HG03103 (cell line): ENCODE results near the gene SGTB.

Experiments used
- ATAC-seq: cut with Tn5 transposase; IDR thresholded peaks from one replicate; pipeline ENCODE4 v1.9.1; 2021; ENCODE audit warnings: low read depth; ENCODE audit not compliant: unreplicated experiment

SGTB gene

GRCh38 chr5:65721720-65722574 lies at the start of gene SGTB, which contains the start of gene NLN:
TSS of gene SGTB (minus strand) at chr5:65722109. CDS start at chr5:65720807, 1,302 bp downstream.
TSS of gene NLN (plus strand) at chr5:65722205. CDS start at chr5:65722374, 169 bp downstream.
- ATAC-seq: peak; percentile 83

DNA sequence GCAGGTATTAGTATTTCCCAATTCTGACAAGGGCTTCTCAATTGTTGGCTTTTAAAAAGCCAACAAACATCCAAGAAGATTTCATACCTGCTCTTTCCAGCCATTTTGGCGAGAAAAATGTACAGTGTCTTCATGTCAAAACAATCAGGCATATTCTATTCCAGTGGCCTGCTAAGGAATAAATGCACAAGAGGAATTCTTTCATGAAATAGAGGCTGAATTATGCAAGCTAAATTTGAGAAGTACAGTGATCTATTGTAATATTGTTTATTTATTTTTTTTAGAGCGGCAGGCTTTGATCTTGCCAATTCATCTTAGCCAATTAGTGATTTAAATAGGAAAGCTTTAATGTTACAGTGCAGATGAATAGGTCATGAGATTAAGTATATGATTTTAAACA lies 49.4 kb upstream of the SGTB start:
- no peak for ATAC-seq

DNA sequence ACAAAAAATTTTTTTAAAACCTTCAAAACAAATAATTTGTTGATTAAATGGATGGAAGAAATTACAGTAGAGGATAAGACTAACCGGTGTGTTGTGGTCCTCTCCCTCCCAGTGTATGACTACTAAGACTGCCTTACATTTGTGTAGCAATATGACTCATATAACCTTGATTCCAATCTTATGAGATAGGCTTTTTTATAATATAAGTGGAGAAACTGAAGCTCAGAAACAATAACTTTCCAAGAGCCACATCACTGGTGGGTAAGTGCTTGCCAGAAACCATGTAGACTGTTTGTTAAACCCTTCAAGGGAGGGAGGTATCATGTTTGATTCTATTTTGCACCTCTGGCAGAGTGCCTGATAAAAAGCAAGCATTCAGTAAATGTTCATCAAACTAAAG lies 47.6 kb upstream of the SGTB start:
- no peak for ATAC-seq

DNA sequence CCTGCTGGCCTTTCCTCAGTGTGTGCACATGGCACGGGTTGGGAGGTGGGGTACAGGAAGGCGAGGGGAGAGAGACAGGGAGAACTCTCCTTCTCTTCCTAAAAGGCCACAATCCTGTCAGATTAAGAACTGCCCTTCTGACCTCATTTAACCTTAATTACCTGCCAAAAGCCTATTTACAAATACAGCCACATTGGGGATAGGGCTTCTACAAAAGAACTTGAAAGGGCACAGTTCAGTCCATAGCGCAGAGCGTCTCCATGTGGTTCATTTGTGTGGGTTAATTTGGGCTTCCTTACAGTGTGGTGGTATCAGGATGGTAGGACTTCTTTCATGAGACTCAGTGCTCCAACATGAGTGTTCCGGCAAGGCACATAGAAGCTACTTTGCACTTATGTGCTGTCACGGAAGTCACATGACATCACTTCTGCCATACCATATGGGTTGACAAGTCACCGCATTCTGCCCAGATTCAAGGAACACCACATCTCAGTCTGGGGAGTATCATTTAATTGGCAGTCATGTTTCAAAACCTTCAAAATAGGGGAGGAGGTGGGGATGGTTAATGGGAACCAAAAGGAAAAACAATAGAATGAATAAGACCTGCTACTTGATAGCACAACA lies 46.9 kb upstream of the SGTB start:
- no peak for ATAC-seq

DNA sequence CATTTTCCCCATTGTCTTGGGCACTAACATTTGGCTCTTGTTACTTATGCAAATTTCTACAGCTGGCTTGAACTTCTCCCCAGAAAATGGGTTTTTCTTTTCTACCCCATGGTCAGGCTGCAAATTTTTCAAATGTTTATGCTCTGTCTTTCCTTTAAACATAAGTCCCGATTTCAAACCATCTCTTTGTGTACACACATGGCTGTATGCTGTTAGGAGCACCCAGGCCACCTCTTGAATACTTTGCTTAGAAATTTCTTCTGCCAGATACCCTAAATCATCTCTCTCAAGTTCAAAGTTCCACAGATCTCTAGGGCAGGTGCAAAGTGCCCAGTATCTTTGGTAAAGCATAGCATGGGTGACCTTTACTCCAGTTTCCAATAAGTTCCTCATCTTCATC lies 45.7 kb upstream of the SGTB start:
- no peak for ATAC-seq

GRCh38 chr5:65766781-65767180 lies 44.9 kb upstream of the SGTB start:
- no peak for ATAC-seq

DNA sequence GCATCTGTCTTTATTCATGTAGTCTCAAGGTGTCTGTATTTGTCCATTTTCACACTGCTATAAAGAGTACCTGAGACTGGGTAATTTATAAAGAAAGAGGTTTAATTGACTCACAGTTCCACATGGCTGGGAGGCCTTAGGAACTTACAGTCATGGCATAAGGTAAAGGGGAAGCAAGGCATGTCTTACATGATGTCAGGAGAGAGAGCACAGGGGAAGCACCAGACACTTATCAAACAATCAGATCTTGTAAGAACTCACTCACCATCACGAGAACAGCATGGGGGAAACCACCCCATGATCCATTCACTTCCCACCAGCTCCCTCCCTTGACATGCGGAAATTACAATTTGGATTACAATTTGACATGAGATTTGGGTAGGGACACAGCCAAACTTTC lies 44.3 kb upstream of the SGTB start:
- ATAC-seq: no peak

GRCh38 chr5:65765582-65765981 lies 43.7 kb upstream of the SGTB start:
- ATAC-seq: no peak

DNA sequence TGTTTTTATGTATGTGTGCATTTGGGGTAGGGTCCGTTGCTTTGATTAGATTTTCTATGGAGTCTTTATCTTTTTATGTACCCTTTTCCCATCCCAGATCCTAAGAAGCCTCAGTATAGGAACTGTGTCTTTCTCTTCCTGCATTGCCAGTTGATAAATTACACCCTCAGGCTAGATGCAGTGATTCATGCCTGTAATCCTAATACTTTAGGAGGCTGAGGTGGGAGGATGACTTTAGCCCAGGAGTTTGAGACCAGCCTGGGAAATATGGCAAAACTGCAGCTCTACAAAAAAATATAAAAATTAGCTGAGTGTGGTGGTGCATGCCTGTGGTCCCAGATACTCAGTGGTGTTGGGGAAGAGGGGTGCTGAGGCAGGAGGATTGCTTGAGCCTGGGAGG lies 40.3 kb upstream of the SGTB start:
- no peak for ATAC-seq

- ATAC-seq: no peak
These were observed 38.8 kb upstream of the SGTB start for GRCh38 chr5:65760504-65761275.

GRCh38 chr5:65758546-65759144 lies 36.7 kb upstream of the SGTB start:
- ATAC-seq: no peak

GRCh38 chr5:65753189-65753588 lies 31.3 kb upstream of the SGTB start:
- no peak for ATAC-seq

DNA sequence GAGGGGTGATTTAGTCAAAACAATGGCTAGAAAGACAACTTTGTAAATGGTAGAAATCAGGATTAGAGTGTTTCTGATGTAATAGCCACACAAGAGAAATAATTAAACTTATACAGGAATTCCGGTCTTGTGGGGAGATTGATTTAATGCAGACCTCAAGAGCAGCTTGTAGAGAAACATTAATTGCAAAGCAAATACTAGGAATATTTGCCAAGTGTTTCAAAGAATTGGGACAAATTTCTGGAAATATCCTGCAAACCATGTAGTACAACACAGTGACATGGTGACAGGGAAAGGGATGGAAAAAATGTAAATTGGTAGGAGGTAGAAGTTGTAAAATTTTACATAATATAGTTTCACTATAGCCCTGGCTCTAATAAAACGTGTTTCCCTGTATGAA lies 29.0 kb upstream of the SGTB start:
- ATAC-seq: no peak

DNA sequence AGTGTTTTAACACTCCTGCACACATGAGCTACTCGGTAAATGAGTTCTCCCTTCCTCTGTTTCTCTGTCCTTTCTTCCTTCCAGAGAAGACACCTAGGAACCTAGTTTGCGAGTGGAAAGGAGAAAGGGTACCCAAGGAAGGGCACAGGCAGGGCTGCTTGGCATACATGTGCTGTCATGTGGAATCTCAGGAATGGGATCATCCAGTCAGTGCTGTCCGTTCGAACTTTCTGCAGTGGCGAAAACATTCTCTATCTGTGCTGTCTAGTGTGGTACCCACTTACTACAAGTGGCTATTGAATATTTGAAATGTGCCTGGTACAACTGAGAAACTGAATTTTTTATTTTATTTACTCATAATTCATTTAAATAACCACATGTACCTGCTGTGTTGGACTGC lies 28.0 kb upstream of the SGTB start:
- ATAC-seq: no peak

DNA sequence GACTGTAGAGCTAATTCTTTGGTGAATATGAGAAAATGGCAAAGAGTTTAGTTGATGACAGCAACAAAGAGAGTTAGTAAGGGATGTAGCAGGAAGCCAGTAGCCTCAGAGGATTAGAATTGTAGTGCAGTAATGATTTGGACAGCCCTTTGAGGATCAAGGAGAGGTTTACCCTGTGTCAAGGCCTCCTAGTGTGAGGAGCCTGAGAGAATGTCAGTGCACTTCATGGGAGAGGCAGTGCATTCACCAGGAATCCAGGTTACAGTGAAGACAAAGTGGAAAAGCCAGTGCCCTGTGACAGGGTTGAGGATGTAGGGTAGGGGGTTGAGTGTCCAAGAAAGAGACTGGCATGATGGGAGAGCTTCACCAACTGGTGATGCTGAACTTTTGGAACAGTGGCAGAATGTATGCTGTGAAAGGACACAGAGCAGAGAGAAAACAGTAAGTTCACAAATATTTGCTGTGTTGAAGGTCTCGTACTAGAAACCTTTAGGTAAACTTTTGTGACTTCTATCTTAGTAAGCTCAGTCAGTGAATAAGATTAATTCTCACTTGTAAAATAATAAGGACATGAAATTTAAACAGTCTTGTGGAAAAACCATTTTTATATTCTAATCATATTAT lies 27.4 kb upstream of the SGTB start:
- no peak for ATAC-seq

GRCh38 chr5:65742565-65743231 lies 20.8 kb upstream of the SGTB start:
- ATAC-seq: peak; percentile 63

GRCh38 chr5:65739162-65739561 lies 17.3 kb upstream of the SGTB start:
- ATAC-seq: no peak

GRCh38 chr5:65738305-65738704 lies 16.4 kb upstream of the SGTB start:
- ATAC-seq: no peak

DNA sequence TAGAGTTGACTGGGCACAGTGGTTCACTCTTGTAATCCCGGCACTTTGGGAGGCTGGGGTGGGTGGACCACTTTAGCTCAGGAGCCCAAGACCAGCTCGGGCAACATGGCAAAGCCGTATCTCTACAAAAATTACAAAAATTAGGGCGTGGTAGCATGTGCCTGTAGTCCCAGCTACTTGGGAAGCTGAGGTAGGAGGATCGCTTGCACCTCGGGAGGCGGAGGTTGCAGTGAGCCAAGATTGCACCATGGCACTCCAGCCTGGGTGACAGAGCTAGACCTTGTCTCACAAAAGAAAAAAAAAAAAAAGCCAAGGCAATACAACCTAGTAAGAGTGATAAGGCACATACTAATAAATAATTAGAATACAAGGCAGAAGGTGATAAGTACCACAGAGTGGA lies 15.9 kb upstream of the SGTB start:
- no peak for ATAC-seq

GRCh38 chr5:65736011-65736410 lies 14.1 kb upstream of the SGTB start:
- no peak for ATAC-seq
